ENCODE measurements around the gene SP9. TPM values are rescaled to one million over a fixed set of nuclear protein-coding genes. Genes with fewer than 3 reads are reported as not detected.

SP9 gene
- total and polyA plus RNA-seq, 10 of the 15 experiments (the other 5 are each of a cell fraction or from before 2014, with no cell fraction given), result not detected

DNA sequence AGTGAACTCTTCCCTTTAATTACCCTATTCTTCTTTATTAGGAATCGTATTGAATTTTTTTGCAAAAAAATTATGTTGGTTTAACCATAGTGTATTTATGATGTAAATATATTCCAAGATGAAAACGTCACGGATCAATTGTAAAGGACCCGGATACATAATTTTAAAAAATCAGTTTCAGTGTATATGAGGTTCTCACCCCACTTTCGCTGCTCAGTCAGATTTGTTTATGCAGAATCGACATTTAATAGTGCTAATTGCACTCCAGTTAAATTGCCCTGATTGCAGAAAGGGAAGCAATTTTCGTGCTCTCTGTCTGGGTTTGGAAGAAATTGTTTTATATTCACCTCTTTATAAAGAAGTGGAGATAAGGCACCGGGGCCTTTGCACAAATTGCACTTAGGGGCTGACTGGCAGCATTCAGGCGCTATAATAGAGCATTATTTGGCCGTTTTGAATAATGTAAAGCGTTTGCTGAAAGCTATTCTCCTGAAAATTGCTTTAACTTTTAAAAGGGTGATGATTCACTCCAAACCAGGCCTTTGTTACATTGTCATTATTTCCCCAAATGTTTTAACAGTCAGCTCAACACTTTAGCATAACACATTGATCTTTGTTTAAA lies 3.0 kb upstream of the SP9 start:
- no peaks in the 10 kb centered on the region for H3K79me2 ChIP-seq (ENCODE audit: control insufficient read depth, insufficient read depth, low read length)
- H3K36me3 ChIP-seq (ENCODE audit: control insufficient read depth in 2 of 2, insufficient read depth in 2 of 2, low read length in 1 of 2), result no peaks in the 10 kb centered on the region
- H3K4me3 ChIP-seq, result no peak overlapping the region
- RAD21 ChIA-PET (ENCODE audit: unreplicated experiment), result interaction anchor here (0.9 kb wide), 1 partner anchor 10 kb away, joined by 3 read pairs; no protein-coding TSS in a partner anchor
- no peak overlapping the region for H3K9ac ChIP-seq (ENCODE audit: control insufficient read depth, insufficient read depth, low read length)
- TF ChIP-seq EZH2 (IDR thresholded peaks at IDR 0.05; ENCODE audit: borderline replicate concordance, control insufficient read depth, low read depth, low read length) (0 out of 2 replicates have a peak, but pooled peaks have one; percentile 16), SMAD5 (IDR thresholded peaks at IDR 0.05; ENCODE audit: low read depth) (no peak)
- no peak overlapping the region for H3K4me2 ChIP-seq (ENCODE audit: control insufficient read depth, insufficient read depth)
- H2AFZ ChIP-seq (ENCODE audit: control insufficient read depth, low read depth, low read length), result no peak overlapping the region
- H3K27me3 ChIP-seq (replicated peaks in 1 of 2; ENCODE audit: control insufficient read depth in 2 of 2, insufficient read depth in 2 of 2, low read length in 1 of 2), result peaks cover 31 to 56% of the 10 kb centered on the region in 2 experiments
- intact Hi-C loops (cut with micrococcal nuclease; ENCODE audit: unreplicated experiment), result loop anchor here (10.0 kb wide), 1 partner anchor 577 kb away; no protein-coding TSS in a partner anchor
- CTCF ChIA-PET, result interaction anchor here (1.9 kb wide), 1 partner anchor 10 kb away, joined by 13 read pairs; no protein-coding TSS in a partner anchor
- POLR2A ChIA-PET, result no interaction called here
- peaks cover 1% of the 10 kb centered on the region; the same call in 2 of the 3 replicates for H3K9me3 ChIP-seq (replicated peaks; ENCODE audit: control insufficient read depth, insufficient read depth, low read length)
- H3K4me1 ChIP-seq (ENCODE audit: control insufficient read depth, insufficient read depth, low read length), result peaks cover 18% of the 10 kb centered on the region
- DNase-seq (ENCODE audit: low read depth, low spot score) (no peak), ATAC-seq (no peak), FAIRE-seq (no peak)
- H4K20me1 ChIP-seq (ENCODE audit: control insufficient read depth, insufficient read depth), result no peaks in the 10 kb centered on the region
- SMC1A ChIA-PET (ENCODE audit: uncharacterized antibody, unreplicated experiment), result no interaction called here
- 17% methylated on average over 11 of the region's 11 CpGs for WGBS (ENCODE audit: insufficient coverage, insufficient replicate concordance, low lambda C conversion rate, missing lambda C conversion rate)
- no TSS peak for BruUV-seq (replicated peaks)
- H3K27ac ChIP-seq (ENCODE audit: control insufficient read depth, insufficient read depth), result no peak overlapping the region
- in situ Hi-C loops (cut with MboI), result no loop called here

DNA sequence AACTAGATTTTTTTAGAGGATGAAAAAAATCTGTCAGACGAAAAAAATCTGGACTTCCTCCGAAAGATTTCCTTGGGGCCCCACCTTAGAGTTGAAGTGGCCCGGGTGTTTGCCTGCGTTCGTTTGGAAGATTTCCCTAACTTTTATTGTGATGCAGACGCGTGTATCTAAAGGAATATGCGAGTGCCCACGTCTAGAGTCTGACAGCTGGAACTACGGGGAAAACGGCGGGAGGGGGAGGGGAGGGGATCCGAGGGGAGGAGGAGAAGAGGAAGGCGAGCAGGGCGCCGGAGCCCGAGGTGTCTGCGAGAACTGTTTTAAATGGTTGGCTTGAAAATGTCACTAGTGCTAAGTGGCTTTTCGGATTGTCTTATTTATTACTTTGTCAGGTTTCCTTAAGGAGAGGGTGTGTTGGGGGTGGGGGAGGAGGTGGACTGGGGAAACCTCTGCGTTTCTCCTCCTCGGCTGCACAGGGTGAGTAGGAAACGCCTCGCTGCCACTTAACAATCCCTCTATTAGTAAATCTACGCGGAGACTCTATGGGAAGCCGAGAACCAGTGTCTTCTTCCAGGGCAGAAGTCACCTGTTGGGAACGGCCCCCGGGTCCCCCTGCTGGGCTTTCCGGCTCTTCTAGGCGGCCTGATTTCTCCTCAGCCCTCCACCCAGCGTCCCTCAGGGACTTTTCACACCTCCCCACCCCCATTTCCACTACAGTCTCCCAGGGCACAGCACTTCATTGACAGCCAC lies 2.4 kb upstream of the SP9 start:
- no peak for ATAC-seq
- peaks cover 1% of the 10 kb centered on the region; the same call in 2 of the 3 replicates for H3K9me3 ChIP-seq (replicated peaks; ENCODE audit: control insufficient read depth, insufficient read depth, low read length)
- H3K9ac ChIP-seq (ENCODE audit: control insufficient read depth, insufficient read depth, low read length), result no peak overlapping the region
- in situ Hi-C loops (cut with MboI) (no loop called here), intact Hi-C loops (cut with micrococcal nuclease; ENCODE audit: unreplicated experiment) (loop anchor here (10.0 kb wide), 1 partner anchor 578 kb away; no protein-coding TSS in a partner anchor)
- no peaks in the 10 kb centered on the region for H3K36me3 ChIP-seq (ENCODE audit: control insufficient read depth in 2 of 2, insufficient read depth in 2 of 2, low read length in 1 of 2)
- H3K4me3 ChIP-seq, result no peak overlapping the region
- CTCF ChIA-PET, result no interaction called here
- no TSS peak for BruUV-seq (replicated peaks)
- H4K20me1 ChIP-seq (ENCODE audit: control insufficient read depth, insufficient read depth), result no peaks in the 10 kb centered on the region
- peaks cover 29 to 53% of the 10 kb centered on the region in 2 experiments for H3K27me3 ChIP-seq (replicated peaks in 1 of 2; ENCODE audit: control insufficient read depth in 2 of 2, insufficient read depth in 2 of 2, low read length in 1 of 2)
- no peak overlapping the region for H2AFZ ChIP-seq (ENCODE audit: control insufficient read depth, low read depth, low read length)
- RAD21 ChIA-PET (ENCODE audit: unreplicated experiment), result no interaction called here
- no peaks in the 10 kb centered on the region for H3K79me2 ChIP-seq (ENCODE audit: control insufficient read depth, insufficient read depth, low read length)
- 20% methylated on average over 23 of the region's 31 CpGs for WGBS (ENCODE audit: insufficient coverage, insufficient replicate concordance, low lambda C conversion rate, missing lambda C conversion rate)
- no peak overlapping the region for H3K27ac ChIP-seq (ENCODE audit: control insufficient read depth, insufficient read depth)
- SMC1A ChIA-PET (ENCODE audit: uncharacterized antibody, unreplicated experiment), result no interaction called here
- POLR2A ChIA-PET, result no interaction called here
- no peak for DNase-seq (ENCODE audit: low read depth, low spot score)
- FAIRE-seq, result no peak
- H3K4me1 ChIP-seq (ENCODE audit: control insufficient read depth, insufficient read depth, low read length), result peaks cover 15% of the 10 kb centered on the region
- H3K4me2 ChIP-seq (ENCODE audit: control insufficient read depth, insufficient read depth), result no peak overlapping the region
- TF ChIP-seq CBFB (IDR thresholded peaks at IDR 0.05; ENCODE audit: low read depth) (no peak), REST (IDR thresholded peaks at IDR 0.05; ENCODE audit: low read depth, low read length) (no peak), YY1 (IDR thresholded peaks at IDR 0.05; ENCODE audit: low read depth, low read length) (no peak)
- TF ChIP-seq, protein P1, sequence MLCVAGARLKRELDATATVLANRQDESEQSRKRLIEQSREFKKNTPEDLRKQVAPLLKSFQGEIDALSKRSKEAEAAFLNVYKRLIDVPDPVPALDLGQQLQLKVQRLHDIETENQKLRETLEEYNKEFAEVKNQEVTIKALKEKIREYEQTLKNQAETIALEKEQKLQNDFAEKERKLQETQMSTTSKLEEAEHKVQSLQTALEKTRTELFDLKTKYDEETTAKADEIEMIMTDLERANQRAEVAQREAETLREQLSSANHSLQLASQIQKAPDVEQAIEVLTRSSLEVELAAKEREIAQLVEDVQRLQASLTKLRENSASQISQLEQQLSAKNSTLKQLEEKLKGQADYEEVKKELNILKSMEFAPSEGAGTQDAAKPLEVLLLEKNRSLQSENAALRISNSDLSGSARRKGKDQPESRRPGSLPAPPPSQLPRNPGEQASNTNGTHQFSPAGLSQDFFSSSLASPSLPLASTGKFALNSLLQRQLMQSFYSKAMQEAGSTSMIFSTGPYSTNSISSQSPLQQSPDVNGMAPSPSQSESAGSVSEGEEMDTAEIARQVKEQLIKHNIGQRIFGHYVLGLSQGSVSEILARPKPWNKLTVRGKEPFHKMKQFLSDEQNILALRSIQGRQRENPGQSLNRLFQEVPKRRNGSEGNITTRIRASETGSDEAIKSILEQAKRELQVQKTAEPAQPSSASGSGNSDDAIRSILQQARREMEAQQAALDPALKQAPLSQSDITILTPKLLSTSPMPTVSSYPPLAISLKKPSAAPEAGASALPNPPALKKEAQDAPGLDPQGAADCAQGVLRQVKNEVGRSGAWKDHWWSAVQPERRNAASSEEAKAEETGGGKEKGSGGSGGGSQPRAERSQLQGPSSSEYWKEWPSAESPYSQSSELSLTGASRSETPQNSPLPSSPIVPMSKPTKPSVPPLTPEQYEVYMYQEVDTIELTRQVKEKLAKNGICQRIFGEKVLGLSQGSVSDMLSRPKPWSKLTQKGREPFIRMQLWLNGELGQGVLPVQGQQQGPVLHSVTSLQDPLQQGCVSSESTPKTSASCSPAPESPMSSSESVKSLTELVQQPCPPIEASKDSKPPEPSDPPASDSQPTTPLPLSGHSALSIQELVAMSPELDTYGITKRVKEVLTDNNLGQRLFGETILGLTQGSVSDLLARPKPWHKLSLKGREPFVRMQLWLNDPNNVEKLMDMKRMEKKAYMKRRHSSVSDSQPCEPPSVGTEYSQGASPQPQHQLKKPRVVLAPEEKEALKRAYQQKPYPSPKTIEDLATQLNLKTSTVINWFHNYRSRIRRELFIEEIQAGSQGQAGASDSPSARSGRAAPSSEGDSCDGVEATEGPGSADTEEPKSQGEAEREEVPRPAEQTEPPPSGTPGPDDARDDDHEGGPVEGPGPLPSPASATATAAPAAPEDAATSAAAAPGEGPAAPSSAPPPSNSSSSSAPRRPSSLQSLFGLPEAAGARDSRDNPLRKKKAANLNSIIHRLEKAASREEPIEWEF (IDR thresholded peaks at IDR 0.05; ENCODE audit: insufficient replicate concordance, low read depth, low read length), result no peak

Measured in GM12878 (cell line).